HG03175 (cell line): ENCODE results near the gene PPP1R26.
"Not testable (repeated sequence)": the region's sequence is repeated elsewhere in the genome, so short reads cannot be mapped to it uniquely, and the experiment has no call there.

Experiments used
- ATAC-seq: cut with Tn5 transposase; IDR thresholded peaks from one replicate; pipeline ENCODE4 v1.9.1; 2021; ENCODE audit warnings: mild to moderate bottlenecking, moderate library complexity; ENCODE audit not compliant: unreplicated experiment

Gene PPP1R26

DNA sequence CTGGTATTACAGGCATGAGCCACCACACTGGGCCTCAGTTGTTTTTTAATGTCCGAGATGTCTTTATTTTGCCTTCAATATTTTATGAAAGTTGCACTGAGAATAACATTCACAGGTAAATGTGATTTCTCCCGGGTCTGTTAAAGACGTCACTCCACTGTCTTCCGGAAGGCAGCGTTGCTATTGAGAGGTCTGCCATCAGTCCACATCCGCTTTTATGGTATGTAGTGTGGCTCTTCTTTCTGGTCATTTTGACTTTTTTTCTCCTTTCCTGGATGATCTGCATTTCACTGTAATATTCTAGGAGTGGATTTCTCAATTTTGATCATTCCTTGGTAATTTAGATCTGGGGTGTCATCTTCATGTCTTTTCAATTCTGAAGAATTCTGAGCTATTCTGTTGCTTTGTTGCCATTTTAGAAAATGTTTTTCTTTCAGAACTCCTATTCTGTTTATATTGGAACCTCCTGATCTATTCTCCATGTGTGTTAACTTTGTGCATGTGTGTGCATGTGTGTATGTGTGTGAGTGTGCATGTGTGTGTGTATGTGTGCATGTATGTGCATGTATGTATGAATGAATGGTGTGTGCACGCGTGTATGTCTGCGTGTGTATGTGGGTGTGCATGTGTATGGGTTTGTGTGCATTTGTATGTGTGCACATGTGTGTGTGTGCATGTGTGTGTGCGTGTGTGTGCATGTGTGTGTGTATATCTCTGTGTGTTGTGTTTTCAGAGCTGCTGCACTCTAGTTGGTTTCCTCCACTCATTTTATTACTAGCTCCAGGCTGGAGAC is 39.8 kb downstream of the PPP1R26 start:
- no peak for ATAC-seq

DNA sequence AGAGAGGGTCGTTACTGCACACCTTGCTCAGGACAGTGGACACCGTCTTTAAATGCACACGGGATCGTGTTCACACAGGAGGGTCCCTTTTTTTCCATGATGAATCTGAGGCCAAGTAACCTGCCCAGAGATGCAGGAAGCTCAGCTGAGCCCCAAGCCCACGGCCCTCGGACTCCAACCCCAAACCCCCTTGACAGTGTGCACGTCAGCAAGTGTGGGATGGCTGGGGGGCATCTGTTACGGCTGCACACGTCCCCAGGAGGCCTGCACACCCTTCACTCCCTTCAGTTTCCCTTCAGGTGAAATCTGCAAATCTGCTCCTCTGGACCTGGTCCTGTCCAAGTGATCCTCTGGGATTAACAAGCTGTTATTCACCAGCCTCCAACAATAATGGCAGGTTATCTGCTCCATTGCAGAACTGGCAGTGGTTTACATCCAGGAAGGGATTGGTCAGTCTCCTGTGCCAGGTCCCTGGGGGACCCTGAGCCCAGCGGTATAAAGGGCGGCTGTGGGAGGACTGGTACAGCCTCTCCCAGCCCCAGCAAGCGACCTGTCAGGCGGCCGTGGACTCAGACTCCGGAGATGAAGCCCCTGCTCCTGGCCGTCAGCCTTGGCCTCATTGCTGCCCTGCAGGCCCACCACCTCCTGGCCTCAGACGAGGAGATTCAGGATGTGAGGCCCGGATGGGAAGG is 41.5 kb downstream of the PPP1R26 start, which contains the start of gene LCN1:
LCN1 (plus strand) TSS at position 525 of the 692 bp plus-strand sequence; CDS start at position 583, 58 bp downstream.
- ATAC-seq = no peak

DNA sequence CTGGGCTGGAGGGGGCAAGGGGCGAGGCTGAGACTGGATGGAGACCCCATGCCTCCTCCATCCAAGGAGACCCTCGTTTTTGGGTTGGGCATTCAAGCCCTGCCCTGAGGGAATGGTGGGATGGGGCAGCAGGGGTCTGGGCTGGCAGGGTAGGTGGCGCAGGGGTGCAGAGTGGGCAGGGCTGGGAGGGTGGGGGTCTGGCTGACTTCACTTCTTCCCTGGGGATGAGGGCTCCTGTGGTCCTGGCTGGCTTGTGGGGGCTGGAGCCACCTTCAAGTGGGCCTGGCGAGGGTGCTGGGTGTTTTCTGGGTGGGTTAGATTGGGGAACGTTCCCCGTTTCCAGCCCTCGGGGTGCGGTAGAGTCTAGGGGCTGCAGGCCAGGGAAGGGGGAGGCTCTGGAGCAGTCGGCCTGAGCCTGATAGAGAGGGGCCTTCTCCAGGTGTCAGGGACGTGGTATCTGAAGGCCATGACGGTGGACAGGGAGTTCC is 42.1 kb downstream of the PPP1R26 start:
- no peak for ATAC-seq

DNA sequence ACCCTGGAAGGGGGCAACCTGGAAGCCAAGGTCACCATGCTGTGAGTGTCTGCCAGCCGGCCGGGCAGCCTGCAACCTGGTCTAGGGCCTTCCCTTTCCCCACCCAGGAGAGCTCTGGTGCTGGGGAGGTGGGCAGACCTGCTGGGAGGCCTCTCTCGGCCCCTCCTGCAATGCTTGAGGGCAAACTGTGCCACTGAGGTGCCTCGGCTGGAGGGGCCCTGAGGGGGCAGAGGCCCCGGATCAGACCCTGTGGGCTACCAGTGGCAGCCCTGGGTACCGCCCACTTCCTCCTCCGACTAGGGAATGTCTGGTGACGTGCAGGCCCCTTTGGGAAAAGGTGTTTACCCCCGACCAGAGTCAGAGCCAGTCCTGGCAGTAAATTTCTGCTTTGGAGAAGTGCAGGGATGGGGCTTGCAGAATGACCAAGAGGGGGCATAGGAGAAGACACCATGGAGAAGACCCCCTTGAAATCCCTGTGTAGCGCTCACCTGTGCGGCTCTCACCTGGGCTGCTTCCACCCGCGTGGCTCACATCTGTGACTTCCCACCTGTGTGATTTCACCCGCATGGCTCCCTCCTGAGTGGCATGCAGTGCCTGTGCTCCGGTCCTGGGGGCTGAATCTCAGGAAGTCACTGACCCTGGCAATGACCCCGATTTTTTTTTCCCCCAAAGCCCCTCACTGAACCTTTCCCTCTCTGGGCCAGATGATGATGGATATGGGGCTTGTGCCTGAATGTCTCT is 42.7 kb downstream of the PPP1R26 start:
- no peak for ATAC-seq

DNA sequence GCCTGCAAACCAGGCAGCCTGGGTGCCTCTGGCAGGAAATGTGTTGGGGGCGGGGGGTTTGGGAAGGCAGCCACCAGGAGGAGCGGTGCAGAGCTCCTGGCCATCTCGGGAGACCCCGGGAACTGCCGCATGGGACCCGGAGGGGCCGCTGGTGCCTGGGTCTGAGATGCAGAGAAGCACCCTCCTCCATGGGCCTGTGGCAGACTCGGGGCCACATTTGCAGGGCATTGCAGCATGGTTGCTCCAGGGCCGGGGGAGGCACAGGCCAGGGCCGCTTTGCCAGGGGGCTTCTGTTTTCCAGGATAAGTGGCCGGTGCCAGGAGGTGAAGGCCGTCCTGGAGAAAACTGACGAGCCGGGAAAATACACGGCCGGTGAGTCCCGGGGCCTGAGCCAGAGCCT is 43.3 kb downstream of the PPP1R26 start:
- no peak for ATAC-seq

DNA sequence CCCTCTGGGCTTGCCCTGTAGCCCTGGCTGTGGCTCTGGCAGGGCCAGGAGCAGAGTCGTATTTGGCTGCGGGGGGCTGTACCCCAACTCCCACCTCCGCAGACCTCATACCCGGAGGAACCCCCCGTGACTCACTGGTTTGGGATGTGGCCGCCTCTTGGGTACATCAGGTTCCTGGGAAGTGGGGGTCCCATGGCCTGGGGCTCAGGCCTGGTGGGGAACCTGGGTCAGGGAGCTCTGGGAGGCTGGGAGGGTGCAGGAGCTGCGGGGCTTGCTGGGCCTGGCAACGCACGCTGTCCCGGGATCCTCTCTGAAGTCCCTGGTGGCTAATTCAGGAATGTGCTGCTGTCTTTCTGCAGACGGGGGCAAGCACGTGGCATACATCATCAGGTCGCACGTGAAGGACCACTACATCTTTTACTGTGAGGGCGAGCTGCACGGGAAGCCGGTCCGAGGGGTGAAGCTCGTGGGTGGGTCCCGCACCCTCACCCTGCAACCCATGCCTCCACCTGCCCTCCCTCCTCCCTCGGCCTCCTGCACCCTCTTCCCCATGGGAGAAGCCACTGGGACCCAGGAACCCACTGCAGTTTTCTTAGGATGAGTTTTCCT is 44.0 kb downstream of the PPP1R26 start:
- no peak for ATAC-seq

DNA sequence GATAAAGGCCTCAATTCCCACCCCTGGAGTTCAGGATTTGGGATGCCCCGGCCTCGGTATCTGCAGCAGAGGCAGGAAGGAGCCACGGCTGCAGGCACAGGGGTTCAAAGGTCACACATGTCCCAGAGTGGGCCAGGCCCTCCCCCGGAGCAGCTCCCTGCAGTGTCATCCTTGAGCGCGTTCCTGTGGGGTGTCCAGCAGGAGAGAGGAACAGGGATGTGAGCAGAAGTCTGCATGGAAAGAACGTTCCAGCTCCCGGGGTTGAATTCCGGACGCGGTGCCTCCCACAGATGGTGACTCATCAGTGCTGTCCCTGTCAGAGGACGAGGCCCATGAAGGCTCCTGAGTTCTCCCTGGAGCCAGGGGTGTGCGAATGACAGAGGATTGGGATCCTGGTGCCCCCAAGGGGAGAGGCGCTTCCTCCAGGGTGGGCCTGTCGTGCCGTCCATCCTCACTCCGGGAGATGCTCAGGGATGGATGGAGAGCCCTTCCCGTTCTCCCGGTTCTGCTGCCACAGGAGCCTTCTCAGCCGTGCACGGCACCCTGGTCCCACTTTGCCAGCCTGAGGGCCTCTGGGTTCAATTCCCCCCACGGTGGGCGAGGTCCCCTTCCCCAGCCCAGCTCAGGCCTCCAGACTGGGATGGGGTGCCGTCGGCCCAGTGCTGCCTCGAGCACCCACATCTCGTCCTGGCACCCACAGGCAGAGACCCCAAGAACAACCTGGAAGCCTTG is 44.7 kb downstream of the PPP1R26 start:
- no peak for ATAC-seq

DNA sequence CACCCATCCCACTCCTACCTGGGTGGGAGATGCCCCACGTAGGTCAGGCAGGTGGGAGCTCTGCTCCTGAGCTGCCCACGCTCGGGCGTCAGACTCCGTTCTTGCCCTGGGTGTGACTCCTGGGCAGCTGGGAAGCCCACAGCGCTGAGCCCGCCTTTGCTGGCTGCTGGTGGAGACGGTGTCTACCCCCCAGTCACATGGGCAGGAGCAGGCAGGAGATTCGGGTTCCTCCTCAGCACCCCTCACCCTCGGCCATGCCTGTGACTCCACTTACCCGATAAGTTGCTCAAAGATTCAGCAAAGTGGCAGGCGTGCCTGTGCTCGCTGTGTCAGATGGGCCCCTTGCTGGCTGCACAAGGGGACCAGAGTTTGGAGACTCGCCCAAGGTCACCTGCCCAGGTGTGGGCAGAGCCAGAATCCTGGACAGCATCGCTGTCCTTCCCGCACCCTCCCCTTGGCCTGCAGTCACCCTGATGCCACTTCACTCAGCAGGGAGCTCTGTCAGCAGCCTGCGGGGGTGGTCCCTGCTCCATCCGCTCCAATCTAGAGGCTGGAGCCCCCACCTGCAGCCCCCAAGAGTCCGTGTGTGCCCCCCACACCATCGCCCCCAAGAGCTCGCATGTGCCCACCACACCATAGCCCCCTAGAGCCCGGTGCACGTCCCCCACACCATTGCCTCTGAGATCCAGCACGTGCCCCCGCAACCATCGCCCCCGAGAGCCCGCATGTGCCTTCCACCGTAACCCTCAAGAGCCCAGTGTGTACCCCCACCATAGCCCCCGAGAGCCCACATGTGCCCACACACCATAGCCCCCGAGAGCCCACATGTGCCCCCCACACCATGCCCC is 45.9 kb downstream of the PPP1R26 start:
- no peak for ATAC-seq

DNA sequence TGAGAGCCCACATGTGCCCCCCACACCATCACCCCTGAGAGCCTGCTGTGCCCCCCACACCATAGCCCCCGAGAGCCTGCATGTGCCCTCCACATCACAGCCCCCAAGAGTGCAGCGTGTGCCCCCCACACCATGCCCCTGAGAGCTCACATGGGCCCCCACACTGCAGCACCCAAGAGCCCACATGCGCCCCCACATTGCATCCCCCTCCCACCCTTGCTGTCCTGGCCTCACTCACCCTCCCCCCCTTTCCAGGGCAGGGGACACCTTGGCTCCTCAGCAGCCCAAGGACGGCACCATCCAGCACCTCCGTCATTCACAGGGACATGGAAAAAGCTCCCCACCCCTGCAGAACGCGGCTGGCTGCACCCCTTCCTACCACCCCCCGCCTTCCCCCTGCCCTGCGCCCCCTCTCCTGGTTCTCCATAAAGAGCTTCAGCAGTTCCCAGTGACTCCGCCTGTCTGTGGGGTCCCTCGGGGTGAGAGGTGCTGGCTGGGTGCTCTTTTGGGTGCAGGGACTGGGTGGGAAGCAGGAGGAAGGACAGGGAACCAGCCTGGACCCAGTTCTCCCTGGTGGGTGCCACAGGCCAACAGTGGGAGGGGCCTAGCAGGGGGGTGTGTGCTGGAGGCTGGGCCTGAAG is 46.6 kb downstream of the PPP1R26 start:
- no peak for ATAC-seq

DNA sequence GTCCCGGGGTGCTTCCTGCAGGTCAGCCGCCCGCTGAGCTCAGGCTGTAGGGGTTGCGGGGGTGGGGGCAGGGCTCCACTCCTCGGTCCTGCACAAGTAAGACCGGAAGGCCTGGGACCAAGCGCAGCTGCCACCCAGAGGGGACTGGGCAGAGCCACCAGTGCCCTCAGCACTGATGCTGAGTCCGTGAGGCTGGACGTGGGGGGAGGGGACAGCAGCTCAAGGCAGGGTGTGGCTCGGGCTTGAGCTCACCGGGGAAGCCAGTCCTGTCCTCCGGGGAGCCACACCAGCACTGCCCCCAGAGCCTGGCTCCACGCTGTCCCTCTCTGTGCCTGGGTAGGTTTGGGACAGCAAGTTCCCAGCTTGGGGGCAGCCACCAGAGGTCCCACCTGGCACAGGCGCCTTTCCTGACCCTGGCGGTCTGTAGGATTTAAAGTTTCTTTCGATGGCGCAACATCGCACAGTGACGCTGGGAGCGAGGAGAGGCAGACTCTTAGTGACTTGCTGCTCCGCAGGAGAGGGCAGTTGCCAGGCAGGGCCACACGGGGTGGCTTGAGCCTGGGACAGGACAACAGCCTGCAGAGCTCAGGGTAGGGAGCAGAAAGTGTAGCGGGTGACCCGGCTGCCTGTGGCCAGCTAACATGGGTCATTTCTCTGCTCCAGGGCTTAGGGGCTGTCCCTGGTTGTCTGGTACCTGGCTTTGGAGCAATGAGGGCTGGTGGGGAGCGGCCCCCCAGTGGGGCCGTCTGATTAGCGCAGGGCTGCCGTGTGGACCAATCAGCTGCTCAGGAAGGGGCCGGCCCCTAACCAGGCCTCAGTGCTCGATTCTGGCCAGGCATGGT is 47.4 kb downstream of the PPP1R26 start:
- ATAC-seq = no peak

DNA sequence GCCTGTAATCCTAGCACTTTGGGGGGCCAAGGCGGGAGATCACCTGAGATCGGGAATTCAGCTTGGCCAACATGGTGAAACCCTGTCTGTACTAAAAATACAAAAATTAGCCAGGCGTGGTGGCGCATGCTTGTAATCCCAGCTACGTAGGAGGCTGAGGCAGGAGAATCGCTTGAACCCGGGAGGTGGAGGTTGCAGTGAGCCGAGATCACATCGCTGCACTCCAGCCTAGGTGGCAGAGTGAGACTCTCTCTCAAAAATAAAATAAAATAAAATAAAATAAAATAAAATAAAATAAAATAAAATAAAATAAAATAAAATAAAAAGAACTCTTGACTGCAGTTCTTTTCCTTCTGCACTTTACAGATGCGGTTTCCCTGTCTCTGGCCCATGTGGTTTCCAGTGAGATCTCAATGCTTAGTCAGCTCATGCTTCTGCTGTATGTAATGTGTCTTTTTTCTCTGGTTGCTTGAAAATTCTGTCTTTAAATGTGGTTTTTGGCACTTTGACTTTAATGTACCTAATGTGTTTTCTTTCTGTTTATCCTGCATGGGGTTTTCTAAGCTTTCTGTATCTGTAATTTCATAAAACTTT is 49.4 kb downstream of the PPP1R26 start:
- ATAC-seq = not testable (repeated sequence)

DNA sequence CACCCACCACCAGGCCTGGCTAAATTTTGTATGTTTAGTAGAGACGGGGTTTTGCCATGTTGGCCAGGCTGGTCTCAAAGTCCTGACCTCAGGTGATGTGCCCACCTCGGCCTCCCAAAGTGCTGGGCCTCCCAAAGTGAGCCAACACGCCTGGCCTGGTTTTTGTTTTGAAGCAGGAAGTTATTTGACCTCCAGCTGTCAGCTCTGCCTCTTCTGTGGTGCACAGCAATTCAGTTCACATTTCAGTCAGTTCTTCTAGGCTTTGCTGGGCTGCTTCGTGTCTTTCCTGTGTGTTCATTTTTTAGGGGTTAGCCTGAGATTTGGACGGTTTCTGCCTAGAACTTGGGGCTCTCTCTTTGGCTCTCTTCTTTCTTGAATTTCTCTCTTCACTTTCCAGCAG is 50.6 kb downstream of the PPP1R26 start:
- ATAC-seq = no peak

DNA sequence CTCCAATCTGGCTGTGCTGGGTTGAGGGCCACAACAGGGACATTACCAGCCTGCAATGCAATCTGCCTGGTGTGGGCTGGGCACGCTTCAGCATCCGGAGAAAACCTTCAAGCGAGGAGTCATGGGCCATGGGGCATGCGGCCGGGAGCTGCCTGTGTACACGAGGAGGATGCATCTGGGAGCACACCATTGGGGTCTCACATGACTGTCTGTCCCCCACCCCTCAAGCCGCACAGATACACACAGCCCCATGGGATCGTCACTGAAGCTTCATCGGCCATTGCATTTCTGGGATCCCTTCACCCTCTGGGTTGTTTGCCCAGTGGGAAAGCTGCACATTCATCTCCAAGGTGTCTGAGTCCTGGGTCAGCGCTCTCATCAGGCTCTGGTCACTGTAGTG is 51.5 kb downstream of the PPP1R26 start:
- ATAC-seq = no peak

DNA sequence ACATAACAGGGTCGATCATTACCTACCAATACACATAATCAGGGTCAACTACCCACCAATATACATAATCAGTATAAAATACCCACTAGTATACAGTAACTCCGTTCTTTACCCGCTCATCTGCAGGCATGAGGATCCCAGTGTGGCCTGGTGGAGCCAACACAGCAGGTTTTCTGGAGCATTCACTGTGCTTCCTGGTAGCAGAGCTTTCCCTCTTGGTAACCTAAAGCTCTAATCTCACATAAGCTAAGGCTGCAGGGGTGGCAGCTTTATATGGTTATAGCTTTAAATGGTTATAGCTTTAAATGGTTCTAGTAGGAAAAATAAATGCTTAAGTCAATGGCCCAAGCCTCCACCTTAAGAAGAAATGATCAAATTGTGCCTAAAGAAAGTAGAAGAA is 53.5 kb downstream of the PPP1R26 start:
- no peak for ATAC-seq

DNA sequence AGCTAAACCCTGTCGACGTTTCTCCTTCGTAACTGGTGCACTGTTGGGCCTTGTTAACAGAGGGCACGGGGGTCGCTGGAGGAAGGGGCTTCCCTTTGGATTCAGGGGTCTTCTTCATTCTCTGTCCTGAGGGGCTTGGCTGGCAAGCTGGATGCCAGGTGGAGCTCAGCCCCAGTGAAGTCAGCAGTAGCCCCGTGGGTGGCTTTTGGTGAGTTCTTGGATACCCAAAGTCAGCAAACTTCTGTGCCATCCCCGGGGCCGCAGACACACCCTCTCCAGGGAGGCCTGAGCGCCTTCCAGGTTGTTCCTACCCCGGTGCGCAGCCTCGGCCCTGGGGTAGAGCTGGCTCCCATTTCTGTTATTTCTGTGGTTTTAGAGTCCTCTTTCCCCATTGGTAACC is 54.1 kb downstream of the PPP1R26 start:
- no peak for ATAC-seq

DNA sequence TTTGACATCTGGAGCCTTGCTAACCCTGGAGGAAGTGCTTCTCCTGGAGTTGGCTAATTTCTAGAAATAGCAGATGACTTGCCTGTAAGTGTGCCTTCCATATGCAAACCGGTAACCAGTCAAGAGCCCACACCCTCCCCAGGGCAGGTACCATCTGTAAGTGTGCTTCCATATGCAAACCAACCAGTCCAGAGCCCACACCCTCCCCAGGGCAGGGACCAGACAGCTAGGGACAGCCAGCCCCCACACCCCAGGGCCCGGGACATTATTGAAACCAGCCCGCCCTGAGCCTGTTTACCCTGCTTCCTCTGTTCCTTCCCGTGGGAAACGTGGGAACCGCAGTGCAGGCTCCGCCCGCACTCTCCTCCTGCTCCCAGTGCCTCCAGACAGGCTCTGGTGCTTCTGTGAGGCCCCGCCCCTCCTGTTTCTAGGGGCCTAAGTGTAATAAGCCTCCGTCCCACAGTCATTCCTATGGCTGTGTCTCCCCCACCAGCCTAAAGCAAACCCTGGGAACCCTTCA is 54.7 kb downstream of the PPP1R26 start:
- ATAC-seq = not testable (repeated sequence)

DNA sequence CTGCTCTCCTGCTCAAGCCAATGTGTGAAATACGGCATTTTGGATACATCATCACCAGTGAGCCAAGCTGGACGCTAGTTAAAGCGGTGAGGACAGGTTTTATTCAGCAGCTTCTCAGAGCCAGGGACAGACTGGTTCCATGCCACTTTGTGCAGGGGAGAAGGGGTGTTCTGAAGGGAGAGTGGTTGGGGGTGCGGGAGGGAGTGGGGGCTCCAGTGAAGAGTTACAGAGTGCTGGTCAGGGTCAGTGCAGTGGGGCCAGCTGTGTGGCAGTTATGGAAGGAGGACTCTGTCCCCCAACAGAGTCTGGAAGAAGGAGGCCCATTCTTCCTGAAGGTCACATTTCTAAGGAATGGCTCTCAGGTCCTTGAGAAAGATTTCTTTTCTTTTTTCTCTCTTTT is 55.2 kb downstream of the PPP1R26 start:
- not testable (repeated sequence) for ATAC-seq
